Measurements from ENCODE around the gene ACOT12. TPM values are rescaled to one million over a fixed set of nuclear protein-coding genes. Genes with fewer than 3 reads are reported as not detected.
A peak's percentile ranks its signal among the peaks of the same experiment; 100 is the strongest.

Gene ACOT12
- total and polyA plus RNA-seq, 7 donors = not detected

DNA sequence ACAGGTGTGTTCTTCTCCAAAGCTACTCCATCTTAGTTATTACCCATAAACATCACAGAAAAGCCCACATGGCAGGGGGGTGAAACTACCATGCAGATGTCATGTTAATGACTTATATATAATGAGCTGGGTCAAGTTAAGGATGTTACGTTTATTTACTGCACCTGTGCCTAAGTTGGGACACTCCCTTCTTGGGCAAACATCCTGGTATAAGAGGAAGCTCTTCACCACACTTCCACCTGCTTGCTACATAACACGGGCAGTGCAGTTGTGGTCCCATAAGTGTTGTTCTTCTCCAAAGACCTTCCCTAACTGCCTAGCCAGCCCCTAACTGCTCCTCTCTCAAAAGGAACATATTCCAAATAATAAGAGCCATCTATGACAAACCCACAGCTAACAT lies 101.8 kb downstream of the ACOT12 start:
- Histone ChIP-seq H3K4me1 (no peaks in the 10 kb centered on the region), H3K36me3 (ENCODE audit: insufficient read depth in 1 of 2, low read depth in 1 of 2) (peaks cover 3 to 5% of the 10 kb centered on the region in 2 donors), H3K9me3 (peaks cover 33% of the 10 kb centered on the region), H3K27ac (no peak overlapping the region), H3K4me3 (no peak overlapping the region), H3K27me3 (ENCODE audit: insufficient read depth in 3 of 3, low read length in 2 of 3) (no peaks in the 10 kb centered on the region)
- intact Hi-C loops (cut with DNase I) = loop anchor here in 1 of 2 donors (5.0 kb wide), 1 partner anchor 45 kb away; no protein-coding TSS in a partner anchor
- ATAC-seq = no peak
- 91 to 95% (median 93%) methylated on average over 2 of the region's 2 CpGs for WGBS, 3 donors
- DNase-seq = no peak
- TF ChIP-seq, protein P1, sequence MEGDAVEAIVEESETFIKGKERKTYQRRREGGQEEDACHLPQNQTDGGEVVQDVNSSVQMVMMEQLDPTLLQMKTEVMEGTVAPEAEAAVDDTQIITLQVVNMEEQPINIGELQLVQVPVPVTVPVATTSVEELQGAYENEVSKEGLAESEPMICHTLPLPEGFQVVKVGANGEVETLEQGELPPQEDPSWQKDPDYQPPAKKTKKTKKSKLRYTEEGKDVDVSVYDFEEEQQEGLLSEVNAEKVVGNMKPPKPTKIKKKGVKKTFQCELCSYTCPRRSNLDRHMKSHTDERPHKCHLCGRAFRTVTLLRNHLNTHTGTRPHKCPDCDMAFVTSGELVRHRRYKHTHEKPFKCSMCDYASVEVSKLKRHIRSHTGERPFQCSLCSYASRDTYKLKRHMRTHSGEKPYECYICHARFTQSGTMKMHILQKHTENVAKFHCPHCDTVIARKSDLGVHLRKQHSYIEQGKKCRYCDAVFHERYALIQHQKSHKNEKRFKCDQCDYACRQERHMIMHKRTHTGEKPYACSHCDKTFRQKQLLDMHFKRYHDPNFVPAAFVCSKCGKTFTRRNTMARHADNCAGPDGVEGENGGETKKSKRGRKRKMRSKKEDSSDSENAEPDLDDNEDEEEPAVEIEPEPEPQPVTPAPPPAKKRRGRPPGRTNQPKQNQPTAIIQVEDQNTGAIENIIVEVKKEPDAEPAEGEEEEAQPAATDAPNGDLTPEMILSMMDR (IDR thresholded peaks at IDR 0.05) = no peak

DNA sequence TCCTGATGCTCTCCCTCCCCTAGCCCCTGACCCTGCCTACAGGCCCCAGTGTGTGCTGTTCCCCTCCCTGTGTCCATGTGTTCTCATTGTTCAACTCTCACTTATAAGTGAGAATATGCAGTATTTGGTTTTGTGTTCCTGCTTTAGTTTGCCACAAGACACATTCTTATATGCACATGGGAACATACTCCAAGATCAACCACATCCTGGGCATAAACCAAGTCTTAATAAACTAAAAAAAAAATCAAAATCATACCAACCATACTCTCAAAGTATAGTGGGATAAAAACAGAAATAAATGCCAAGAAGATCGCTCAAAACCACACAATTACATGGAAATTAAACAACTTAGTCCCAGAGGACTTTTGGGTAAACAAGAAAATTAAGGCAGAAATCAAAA lies 103.8 kb downstream of the ACOT12 start:
- no peaks in the 10 kb centered on the region for H3K4me1 ChIP-seq
- DNase-seq = no peak
- H3K27ac ChIP-seq = no peak overlapping the region
- intact Hi-C loops (cut with DNase I) = loop anchor here in 1 of 2 donors (5.0 kb wide), 1 partner anchor 43 kb away; no protein-coding TSS in a partner anchor
- H3K27me3 ChIP-seq (ENCODE audit: insufficient read depth in 3 of 3, low read length in 2 of 3) = no peaks in the 10 kb centered on the region
- no peak overlapping the region for H3K4me3 ChIP-seq
- TF ChIP-seq, protein P1 (IDR thresholded peaks at IDR 0.05) = no peak
- no peak for ATAC-seq
- H3K9me3 ChIP-seq = peaks cover 33% of the 10 kb centered on the region
- peaks cover 3 to 12% of the 10 kb centered on the region in 2 donors for H3K36me3 ChIP-seq (ENCODE audit: insufficient read depth in 1 of 2, low read depth in 1 of 2)
- 61 to 78% (median 76%) methylated on average over 1 of the region's 1 CpG for WGBS, 3 donors

GRCh38 chr5:81288021-81288433 lies 105.9 kb downstream of the ACOT12 start:
- H3K27me3 ChIP-seq (ENCODE audit: insufficient read depth in 3 of 3, low read length in 2 of 3) = no peaks in the 10 kb centered on the region
- H3K9me3 ChIP-seq = peaks cover 24% of the 10 kb centered on the region
- peaks cover 3 to 16% of the 10 kb centered on the region in 2 donors for H3K36me3 ChIP-seq (ENCODE audit: insufficient read depth in 1 of 2, low read depth in 1 of 2)
- no peaks in the 10 kb centered on the region for H3K4me1 ChIP-seq
- DNase-seq = no peak
- no peak for ATAC-seq
- TF ChIP-seq, protein P1 (IDR thresholded peaks at IDR 0.05) = no peak
- 90 to 92% (median 91%) methylated on average over 4 of the region's 4 CpGs for WGBS, 3 donors
- intact Hi-C loops (cut with DNase I) = no loop called here
- H3K27ac ChIP-seq = no peak overlapping the region
- H3K4me3 ChIP-seq = no peak overlapping the region

DNA sequence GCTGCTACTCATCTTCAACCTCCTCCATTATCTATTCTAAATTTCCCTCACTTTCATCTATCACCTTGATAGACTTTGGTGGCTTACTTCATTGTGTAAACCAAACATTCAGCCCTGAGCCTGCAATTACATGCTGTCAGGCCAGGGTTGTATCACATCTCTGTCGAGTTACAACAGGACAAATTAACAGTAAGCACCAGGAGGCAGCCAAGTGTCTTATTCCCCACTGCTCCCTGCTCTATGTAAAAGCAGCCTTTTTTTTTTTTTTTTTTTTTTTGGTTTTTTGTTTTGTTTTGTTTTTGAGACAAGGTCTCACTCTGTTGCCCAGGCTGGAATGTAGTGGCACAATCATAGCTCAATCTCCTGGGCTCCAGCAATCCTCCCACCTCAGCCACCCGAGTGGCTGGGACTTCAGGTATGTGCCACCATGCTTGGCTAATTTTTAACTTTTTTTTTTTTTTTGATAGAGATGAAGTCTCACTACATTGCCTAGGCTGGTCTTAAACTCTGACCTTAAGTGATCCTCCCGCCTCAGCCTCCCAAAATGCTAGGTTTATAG lies 107.8 kb downstream of the ACOT12 start:
- peaks cover 8% of the 10 kb centered on the region for H3K9me3 ChIP-seq
- intact Hi-C loops (cut with DNase I) = no loop called here
- DNase-seq (no peak), ATAC-seq (peak in 1 of 4 donors; percentile 24)
- H3K4me3 ChIP-seq = no peak overlapping the region
- peaks cover 0 to 16% of the 10 kb centered on the region in 2 donors for H3K36me3 ChIP-seq (ENCODE audit: insufficient read depth in 1 of 2, low read depth in 1 of 2)
- no peaks in the 10 kb centered on the region for H3K27me3 ChIP-seq (ENCODE audit: insufficient read depth in 3 of 3, low read length in 2 of 3)
- TF ChIP-seq, protein P1 (IDR thresholded peaks at IDR 0.05) = no peak
- H3K27ac ChIP-seq = no peak overlapping the region
- H3K4me1 ChIP-seq = no peaks in the 10 kb centered on the region
- WGBS, 3 donors = 64 to 71% (median 65%) methylated on average over 3 of the region's 3 CpGs

GRCh38 chr5:81283976-81284375 lies 110.0 kb downstream of the ACOT12 start:
- ATAC-seq (no peak), DNase-seq (no peak)
- H3K4me3 ChIP-seq = no peak overlapping the region
- intact Hi-C loops (cut with DNase I) = no loop called here
- H3K27ac ChIP-seq = no peak overlapping the region
- H3K4me1 ChIP-seq = no peaks in the 10 kb centered on the region
- H3K36me3 ChIP-seq (ENCODE audit: insufficient read depth in 1 of 2, low read depth in 1 of 2) = peaks cover 0 to 11% of the 10 kb centered on the region in 2 donors
- H3K27me3 ChIP-seq (ENCODE audit: insufficient read depth in 3 of 3, low read length in 2 of 3) = no peaks in the 10 kb centered on the region
- TF ChIP-seq, protein P1 (IDR thresholded peaks at IDR 0.05) = no peak
- WGBS, 3 donors = 91 to 94% (median 92%) methylated on average over 1 of the region's 1 CpG
- H3K9me3 ChIP-seq = no peaks in the 10 kb centered on the region

Measured in psoas muscle (tissue), 8 donors.